GM19099 (cell line): ENCODE measurements around the gene ACP7.

Experiments
- POLR2A ChIP-seq: IDR thresholded peaks from 3 replicates; pipeline ENCODE4 v1.6.1; 2011; ENCODE audit warnings: low read depth; ENCODE audit not compliant: insufficient read length; ENCODE audit errors: extremely low read depth

Gene ACP7

DNA sequence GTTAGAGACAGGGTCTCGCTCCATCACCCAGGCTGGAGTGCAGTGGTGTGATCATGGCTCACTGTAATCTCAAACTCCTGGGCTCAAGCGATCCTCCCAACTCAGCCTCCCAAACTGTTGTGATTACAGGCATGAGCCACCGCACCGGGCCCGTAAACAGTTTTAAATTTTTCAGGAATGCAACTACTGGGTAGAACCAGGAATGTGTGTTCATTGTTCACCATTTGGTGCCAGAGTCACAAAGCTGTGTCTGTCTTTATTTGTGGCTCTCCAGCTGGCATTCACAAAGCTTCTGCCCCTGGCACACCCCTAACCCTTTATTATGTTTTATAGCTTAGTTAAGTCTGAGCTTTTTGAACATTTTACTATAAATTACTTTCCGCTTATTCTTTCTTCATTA, 19.8 kb upstream of the ACP7 start:
- TF ChIP-seq POLR2A, result no peak

GRCh38 chr19:39065928-39066327, 18.2 kb upstream of the ACP7 start:
- TF ChIP-seq POLR2A, result no peak

DNA sequence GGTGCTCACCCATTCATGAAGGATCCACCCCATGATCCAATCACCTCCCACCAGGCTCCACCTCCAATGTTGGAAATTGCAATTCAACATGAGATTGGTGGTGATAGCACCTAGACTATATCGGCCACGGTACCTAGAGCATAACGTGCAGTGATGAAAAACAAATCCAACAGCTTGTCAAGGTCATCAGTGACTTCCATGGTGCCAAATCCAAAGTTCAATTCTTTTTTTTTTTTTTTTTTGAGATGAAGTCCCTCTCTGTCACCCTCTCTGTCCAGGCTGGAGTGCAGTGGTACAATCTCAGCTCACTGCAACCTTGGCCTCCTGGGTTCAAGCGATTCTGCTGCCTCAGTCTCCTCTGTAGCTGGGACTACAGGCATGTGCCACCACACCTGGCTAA, 17.1 kb upstream of the ACP7 start:
- TF ChIP-seq POLR2A, result no peak

DNA sequence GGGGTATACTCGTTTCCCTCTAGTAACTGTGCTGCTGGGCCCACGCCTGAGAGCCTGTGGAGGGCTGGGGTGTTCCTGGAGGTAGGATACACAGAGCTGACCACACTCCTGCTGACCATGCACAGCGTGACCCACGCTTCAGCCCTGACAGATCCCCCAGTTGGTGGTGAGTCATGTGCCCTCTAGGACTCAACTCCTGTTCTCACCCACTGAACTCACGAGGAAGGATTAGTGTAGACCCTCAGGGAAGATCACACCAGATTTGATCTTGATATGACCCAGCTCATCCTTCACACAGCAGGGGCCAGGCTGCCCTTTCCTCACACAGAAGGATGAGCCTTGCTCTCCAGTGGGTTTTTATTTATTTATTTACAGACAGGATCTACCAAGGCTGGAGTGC, 13.3 kb upstream of the ACP7 start:
- no peak for TF ChIP-seq POLR2A

GRCh38 chr19:39074205-39074692, 9.9 kb upstream of the ACP7 start:
- TF ChIP-seq POLR2A, result no peak

DNA sequence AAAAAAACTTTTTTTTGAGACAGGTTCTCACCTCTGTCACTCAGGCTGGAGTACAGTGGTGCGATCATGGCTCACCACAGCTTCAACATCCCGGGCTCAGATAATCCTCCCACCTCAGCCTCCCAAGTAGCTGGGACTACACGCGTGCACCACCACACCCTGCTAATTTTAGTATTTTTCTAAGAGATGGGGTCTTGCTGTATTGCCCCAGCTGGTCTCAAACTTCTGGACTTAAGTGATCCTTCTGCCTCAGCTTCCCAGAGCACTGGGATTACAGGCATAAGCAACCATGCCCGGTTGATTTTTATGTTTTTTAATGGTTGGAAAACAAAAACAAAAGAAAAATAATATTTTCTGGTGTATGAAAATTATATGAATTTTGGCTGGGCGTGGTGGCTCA, 9.2 kb upstream of the ACP7 start:
- no peak for TF ChIP-seq POLR2A

GRCh38 chr19:39077323-39077722, 6.8 kb upstream of the ACP7 start:
- TF ChIP-seq POLR2A, result no peak

DNA sequence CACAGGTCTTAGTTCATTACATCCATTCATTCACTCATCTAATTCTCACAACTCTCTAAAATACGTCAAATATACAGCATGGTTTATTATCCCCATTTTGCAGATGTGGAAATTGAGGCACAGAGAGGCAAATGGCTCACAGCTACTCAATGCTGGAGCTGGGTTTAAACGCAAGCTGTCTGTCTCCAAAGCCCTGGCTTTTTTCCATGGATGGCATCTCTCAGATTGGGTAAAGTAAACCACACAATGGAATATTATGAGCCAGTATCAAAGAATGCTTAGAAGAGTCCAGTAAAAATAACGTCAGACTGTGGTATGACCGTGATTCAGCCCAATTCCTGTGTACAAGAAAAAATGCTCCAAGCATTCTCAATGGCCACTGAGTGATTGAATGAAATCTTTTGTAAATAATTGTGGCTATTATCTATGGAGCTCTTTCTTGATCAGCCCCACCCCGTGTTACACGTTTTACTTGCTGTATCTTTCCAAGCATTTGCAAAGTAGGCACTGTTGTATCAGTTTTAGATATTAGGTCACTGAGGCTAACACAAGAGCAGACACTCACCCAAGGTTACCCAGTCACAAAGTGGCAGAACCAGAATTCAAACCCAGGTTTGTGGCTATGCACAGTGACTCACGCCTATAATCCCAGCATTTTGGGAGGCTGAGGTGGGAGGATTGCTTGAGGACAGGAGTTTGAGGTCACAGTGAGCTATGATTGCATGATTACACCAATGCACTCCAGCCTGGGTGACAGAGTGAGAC, 5.5 kb upstream of the ACP7 start:
- TF ChIP-seq POLR2A, result no peak

GRCh38 chr19:39080431-39080830, 3.7 kb upstream of the ACP7 start:
- TF ChIP-seq POLR2A, result no peak

- no peak for TF ChIP-seq POLR2A
Measured at GRCh38 chr19:39082167-39082566, 2.0 kb upstream of the ACP7 start.

GRCh38 chr19:39082745-39083598, 1.2 kb upstream of the ACP7 start:
- no peak for TF ChIP-seq POLR2A

DNA sequence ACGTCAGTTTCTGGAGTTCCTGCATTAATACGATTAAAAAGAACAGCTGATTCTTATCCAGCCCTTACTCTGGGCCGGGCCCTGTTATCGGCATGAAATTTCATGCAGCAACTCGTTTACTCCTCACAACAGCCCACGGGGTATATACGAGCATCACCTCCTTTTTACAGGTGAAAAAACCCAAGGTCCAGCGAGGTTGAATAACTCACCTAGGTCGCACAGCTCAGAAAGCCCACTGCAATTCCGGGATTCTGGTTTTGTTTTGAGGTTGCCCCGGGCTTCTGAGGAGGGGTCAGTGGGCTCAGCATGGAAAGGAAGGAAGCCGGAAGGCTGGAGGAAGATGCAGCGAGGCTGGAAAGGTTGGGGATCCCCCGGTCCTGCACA, 577 bp upstream of the ACP7 start:
- no peak for TF ChIP-seq POLR2A

- no peak for TF ChIP-seq POLR2A
Measured at GRCh38 chr19:39084732-39085080, 538 bp downstream of the ACP7 start.

DNA sequence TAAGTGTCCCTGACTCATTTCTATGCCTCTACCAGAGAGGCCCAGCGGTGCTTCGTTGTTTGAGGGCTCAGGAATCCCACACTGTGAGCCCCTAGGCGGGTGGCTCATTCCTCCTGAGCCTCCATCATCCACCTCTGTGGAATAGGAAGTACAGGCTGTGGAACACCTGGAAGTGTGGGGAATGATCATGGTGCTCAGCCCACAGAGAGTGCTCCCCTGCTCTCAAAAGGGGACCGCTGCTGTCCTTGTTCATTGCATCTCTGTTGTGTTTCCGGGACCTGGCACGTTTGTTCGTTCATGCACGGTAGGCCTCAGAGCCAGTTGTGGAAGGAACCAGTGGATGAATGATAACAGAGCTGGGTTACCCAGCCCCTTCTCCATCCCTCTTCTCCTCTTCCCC, 1.2 kb downstream of the ACP7 start:
- TF ChIP-seq POLR2A, result no peak

DNA sequence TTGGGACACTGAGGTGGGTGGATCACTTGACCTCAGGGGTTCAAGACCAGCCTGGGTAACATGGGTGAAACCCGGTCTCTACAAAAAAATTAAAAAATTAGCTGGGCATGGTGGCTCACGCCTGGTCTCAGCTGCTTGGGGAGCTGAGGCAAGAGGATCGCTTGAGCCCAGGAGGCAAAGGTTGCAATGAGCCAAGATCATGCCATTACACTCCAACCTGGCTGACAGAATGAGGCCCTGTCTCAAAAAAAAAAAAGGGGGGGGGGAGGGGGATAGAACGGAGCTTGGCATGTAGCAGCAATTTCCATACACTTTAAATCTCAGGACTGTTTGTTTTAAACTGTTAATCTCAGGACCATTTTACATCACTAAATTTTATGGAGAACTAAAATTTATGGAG, 2.2 kb downstream of the ACP7 start:
- TF ChIP-seq POLR2A, result no peak
